Medulla oblongata (tissue), 1 donor: Measurements from ENCODE around the gene LRRC32.

Experiments used
- DNase-seq: peaks from one replicate; pipeline ENCODE4 v3.0.0-alpha.2; 2015; ENCODE audit errors: extremely low spot score

The LRRC32 gene, protein sequence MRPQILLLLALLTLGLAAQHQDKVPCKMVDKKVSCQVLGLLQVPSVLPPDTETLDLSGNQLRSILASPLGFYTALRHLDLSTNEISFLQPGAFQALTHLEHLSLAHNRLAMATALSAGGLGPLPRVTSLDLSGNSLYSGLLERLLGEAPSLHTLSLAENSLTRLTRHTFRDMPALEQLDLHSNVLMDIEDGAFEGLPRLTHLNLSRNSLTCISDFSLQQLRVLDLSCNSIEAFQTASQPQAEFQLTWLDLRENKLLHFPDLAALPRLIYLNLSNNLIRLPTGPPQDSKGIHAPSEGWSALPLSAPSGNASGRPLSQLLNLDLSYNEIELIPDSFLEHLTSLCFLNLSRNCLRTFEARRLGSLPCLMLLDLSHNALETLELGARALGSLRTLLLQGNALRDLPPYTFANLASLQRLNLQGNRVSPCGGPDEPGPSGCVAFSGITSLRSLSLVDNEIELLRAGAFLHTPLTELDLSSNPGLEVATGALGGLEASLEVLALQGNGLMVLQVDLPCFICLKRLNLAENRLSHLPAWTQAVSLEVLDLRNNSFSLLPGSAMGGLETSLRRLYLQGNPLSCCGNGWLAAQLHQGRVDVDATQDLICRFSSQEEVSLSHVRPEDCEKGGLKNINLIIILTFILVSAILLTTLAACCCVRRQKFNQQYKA

DNA sequence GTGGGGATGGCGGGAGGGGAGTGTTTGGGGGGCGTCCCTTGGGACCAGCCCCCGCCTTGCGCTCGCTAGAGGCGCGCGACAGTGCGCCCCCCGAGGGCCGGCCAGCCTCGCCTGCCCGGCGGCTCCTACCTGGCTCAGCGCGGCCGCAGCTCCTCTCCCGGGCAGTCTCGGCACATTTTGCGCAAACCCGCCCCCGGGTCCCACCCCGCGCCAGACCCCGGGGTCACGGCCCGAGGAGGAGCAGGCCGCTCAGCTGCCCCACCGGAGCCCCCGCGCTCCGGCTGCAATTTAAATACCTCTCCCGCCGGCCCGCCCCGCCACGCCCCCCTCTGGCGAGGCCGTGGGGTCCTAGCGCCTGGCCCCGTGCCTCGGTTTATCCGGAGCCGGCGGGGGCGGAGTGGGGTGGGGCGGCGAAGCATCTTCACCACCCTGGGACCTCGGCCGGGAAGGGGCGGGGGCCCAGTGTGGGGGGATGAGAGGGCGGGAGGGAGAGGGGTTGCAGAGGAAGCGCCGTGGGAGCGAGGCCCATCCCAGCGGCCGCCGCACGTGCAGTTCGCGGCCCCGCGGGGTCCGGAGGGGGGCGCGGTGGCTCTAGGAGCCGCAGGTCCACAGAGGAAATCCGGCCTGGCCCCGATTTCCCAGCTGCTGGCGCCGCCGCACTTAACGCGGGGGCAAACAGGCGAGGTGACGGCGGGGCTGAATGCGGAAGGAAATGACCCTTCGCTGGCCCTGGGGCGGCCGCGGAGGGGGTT is at the start of gene LRRC32:
TSS of gene LRRC32 (minus strand) at position 263 of the 752 bp plus-strand sequence. CDS start 4,793 bp downstream, outside the sequence.
- peak; percentile 15 for DNase-seq

DNA sequence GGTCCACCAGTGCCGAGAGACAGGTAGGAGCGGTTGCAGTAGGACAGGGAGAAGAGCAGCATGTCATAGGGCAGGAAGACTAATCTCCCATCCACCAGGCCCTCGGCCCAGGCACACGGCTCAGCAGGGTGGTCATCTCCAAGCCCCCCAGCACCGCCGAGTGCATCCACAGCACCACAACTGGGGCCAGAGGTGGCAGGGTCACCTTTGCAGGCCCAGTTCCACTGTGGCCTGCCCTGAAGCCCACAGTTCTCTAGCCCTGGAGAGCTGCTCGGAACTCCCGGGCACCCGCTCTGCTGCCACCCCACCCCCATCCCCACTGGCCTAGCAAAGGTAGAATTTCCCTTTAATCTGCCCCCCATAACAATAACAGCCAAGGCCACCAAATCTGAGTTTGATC is 49.1 kb upstream of the LRRC32 start:
- DNase-seq: no peak

DNA sequence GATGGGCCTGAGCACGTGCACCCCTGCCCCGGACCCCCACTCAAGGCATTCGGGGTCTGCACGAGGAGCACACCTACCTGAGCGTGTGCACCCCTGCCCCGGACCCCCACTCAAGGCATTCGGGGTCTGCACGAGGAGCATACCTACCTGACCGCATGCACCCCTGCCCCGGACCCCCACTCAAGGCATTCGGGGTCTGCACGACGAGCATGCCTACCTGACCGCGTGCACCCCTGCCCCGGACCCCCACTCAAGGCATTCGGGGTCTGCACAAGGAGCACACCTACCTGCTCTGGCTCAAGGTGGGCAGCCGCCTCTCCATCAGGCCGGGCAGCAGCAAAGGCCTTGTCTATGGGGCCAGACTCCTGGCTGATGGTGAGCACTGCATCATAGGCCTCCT is 48.7 kb upstream of the LRRC32 start:
- no peak for DNase-seq

DNA sequence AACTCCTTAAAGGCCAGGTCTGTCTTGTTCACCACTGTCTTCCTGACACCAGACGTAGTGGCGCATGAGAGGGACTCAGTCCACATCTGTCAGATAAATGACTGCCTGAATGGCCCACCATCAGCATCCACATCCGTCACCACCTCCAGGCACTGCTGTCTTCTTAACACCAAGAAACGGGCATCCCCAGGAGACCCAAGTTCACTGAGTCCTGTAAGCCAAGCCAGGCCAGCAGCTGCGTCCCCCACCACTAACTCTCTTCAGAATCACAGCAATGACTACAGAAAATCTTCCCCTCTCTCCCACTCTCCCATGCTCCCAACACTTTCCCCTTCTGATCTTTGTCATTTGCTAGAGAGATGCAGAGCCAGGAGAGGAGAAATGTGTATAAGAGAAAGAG is 47.3 kb upstream of the LRRC32 start:
- DNase-seq: no peak

DNA sequence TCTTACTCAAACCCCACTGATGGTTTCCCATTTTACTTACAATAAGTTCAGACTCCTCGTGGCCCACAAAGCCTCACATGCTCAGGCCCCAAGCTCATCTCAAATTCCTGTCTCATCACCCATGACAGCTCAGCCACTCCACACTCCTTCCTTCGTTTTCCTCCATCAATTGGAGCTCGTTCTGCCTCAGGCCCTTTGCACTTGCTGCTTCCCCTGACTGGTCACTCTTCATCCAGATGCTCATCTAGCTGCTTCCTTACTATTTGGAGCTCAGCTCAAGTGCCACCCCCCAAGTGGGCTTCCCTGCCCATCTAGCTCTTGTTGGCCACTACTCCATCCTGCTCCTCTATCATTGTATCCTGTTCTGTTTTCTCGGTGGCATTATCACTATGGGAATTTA is 46.8 kb upstream of the LRRC32 start:
- no peak for DNase-seq

DNA sequence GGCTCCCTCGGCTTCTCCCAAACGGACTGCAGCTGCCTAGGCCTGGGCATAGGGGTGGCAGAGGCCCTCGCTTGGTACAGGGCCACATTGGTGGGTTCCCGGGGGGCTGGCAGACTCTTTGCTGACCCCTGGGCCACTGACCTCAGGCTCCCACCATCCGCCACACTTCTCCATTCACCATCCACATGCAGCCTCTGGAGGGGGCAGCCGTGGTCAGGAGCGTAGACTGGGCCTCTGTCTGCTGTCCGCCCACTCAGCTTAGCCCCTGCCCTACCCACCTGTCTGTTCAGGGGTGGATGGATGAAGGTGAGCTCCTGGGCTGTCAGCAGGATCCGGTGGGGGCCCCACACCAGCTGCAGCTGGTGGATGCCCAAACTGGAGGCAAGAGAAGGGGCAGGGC is 45.7 kb upstream of the LRRC32 start:
- no peak for DNase-seq

DNA sequence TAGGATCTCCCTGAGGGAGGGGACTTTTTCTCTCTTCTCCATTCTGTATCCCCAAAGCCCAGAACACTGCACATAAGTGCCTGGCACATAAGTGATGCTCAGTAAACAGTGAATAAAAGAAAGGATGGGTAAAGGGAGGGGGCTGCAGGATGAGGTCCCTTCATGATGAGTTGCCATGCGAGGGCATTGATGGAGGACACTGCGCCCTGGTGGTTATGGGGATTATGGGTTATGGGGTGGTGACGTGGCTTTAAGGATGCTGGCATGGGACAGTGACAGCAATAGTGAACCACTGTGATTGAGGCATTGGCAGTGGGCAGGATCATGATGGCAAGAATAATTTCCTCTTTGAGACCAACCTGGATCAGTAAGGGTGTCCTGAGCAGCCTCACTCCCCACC is 43.9 kb upstream of the LRRC32 start:
- no peak for DNase-seq

DNA sequence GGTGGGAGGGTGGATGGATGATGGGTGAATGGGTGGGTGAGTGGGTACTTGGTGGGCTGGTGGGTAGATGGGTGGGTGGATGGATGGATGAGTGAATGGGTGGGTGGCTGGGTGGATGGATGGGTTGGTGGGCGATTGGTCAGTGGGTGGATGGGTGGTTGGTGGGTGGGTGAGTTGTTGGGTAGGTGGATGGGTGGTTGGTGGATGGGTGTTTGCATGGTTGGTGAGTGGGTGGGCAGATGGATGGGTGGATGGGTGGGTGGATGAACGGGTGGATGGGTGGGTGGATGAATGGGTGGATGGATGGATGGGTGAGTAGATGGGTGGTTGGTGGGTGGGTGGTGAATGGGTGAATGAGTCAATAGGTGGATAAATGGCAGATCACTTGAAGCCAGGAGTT is 43.0 kb upstream of the LRRC32 start:
- no peak for DNase-seq

DNA sequence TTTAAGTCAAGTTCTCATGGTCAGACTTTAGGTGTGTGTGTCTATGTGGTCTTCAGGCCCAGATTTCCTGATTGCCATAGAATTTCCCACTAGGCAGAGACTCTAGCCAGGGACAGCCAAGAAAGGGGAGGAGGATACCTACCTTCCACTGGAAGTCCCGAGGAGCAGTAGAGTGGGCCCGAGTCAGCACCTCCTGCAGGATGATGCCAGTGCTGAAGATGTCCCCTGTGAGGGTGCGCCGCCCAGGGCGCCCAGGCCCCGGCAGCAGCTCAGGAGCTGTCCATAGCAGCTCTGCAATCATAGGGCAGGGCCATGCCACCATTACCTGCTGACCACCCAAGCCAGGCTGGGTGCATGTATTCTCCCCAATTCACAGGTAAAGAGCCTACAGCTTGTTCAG is 41.6 kb upstream of the LRRC32 start:
- no peak for DNase-seq

DNA sequence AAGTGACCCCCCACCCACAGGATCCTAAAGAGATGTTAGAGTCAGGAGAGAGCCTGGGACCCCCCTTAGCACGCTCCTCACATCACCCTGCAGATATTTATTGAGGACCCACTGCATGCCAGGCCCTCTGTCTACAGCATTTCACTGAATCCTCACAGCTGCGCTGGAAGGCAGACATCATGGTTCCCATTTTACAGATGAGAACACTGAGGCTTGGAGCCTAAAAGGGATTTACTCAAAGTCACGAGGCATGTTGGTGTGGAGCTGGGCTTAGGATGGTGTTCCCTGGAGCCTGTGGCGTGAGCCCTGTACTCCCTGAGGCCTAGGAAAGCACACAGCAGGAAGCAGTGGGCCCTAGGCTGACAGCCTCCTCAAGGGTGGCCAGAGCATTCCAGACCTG is 39.2 kb upstream of the LRRC32 start:
- DNase-seq: no peak

DNA sequence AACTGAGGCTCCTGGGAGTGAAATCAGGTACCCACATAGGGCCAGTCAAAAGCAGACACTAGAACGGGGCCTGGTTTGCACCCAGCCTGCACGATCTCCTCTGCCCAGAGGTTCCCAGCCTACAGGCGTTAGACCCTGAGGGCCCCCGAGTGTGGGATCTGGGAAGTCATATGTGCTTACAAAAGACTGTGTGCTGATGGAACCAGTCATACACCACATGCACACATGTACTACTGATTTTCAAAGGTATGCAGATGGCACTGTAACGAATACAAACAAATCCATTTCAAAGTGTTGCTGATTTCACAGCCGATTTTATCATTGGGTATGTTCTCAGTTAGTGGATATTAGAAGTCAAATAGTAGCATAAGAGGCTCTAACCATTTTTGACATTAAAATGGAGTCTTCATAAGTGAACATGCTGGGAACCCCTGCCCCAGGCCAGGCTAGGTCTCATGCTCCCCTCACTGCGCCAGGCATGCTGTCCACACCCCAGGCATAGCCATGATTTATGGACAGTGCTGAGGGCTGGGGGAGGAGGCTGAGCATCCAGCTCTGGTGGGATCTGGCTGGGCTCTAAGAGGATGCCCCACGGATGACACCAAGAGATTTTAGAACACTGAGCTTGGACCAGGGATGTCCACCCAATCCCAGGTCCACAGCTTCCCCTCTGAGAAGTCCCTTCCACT is 38.6 kb upstream of the LRRC32 start:
- DNase-seq: no peak

DNA sequence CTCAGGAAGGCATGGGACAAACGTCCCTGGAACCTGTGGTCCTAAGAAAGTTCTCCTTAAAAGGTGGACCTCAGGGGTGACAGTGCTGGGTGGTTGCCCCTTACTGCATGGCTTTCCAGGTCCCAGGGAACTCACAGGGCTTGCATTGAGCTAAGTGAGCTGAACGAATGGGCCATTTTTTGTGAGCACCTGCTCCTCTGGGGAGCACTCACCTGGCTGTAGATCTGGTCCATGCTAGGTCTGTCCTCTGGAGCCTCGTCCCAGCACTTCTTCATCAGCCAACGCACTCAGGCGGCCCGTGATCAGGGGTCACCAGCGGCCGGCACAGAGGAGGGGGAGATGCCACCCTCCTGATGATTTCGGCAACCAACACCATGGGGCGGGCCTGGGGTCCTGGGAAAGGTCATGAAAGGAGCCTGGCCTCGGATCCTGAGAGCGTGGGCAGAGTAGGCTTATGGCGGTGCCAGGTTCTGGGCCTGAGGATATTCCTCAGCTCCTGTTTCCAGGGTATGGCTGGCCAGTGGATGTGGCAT is 36.8 kb upstream of the LRRC32 start:
- DNase-seq: no peak

DNA sequence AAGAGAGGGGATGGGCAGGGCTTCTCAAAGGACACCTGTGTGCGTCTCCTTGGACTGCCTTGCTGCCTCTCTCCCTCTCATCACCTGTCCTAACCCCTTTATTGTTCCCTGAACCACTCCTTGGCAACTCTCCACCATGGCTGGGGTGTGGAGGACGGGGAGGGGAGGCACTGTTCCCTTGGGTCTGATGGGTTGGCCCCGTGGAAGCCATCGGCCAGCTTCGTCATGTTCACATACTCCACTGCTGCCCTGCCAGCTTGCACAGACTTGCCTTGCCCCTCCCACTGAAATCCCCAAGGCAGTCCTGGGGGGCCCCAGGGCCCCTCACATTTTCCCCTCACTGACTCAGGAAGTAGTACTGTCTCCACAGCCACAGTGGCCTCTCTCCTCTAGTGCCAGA is 36.1 kb upstream of the LRRC32 start:
- no peak for DNase-seq

DNA sequence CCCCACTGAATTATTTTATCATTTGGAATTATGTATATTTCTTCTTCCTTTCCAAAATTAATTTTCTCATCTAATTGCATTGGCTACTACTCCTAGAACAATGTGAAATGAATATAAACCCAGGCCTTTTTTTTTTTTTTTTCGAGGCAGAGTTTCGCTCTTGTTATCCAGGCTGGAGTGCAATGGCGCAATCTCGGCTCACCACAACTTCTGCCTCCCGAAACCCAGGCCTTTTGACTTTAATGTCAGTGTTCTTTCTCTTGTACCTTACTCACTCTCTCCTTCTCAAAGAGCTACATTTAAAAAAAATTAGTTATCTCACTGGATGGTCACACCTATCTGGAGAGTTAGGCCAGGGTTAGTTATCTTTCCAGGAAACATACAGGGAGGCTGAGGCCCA is 35.3 kb upstream of the LRRC32 start:
- no peak for DNase-seq

DNA sequence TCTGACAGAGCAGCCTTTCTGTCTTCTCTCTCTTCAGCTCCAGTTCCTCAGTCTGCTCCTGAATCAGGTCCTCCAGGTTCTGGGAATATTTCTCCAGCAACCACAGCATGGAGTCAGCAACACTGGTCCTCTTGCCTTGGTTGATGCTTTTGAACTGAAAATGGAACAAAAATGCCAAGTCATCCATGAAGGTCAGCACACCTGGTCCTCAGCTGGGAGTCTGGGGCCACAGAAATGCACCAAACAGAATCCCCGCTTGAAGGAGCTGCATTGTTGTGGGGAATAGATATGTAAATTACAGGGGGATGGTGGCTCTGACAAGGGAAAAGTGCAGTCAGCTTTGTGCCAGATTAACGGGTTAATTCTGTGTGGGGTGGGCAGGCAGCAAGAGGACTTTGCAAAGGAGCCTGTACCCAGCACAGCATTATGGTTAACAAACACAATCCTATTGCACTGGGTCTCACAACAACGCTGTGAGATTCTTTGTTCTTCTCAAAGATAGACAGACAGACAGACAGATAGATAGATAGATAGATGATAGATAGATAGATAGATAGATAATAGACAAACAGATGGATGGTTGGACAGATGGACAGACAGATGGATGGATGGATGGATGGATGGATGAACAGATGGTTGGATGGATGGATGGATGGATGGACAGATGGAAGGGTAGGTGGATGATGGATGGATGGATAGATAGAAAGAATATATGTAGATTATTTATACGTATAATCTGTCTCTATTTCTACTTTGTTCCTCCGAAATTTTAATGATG is 33.8 kb upstream of the LRRC32 start:
- no peak for DNase-seq

DNA sequence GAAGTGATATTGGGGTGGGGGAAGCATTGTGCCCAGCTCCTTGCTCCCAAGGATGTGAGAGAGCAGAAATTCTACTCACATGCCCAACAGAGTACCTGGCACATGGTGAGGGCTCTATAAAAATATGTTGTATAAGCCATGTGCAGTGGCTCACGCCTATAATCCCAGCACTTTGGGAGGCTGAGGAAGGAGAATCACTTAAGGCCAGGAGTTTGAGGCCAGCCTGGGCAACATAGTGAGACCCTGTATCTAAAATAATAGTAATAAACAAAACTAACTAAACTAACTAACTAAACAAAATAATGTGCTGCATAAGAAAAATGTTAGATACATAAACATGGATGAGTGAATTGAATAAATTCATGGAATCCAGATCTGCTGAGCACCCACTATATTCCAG is 33.2 kb upstream of the LRRC32 start:
- DNase-seq: no peak

DNA sequence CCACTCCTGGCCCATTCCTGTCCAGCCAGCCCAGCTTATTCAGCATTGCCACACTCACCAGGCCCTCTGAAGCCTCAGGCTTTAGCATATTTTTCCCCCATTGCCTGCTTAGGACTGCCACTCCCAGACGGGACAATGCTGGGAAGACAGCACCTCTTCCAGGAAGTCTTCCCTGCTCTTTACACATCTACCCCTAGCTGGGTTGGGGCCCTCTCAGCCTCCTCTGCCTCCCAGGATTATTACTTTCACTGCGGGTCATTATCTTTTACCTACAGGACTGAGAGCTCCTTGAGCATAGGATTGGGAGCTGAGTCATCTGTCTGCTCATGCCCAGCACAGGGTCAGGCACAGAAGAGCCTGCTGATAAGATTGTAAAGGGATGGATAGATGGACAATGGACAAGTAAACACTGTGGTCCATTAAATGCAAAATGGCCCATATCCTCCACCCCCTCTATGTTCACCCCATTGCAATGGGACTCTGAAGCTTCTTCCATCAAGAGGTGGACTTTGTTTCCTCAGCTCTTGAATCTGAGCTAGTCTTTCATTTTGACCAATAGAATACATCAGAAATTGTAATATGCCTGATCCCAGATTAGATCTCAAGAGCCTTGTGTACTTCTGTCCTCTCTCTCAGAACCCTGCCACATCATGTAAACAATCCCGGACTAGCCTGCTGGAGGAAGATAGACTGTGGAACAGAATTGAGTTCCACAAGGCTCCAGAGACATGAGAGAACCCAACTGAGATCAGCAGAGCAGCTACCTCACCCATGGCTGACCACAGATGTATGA is 32.0 kb upstream of the LRRC32 start:
- no peak for DNase-seq

DNA sequence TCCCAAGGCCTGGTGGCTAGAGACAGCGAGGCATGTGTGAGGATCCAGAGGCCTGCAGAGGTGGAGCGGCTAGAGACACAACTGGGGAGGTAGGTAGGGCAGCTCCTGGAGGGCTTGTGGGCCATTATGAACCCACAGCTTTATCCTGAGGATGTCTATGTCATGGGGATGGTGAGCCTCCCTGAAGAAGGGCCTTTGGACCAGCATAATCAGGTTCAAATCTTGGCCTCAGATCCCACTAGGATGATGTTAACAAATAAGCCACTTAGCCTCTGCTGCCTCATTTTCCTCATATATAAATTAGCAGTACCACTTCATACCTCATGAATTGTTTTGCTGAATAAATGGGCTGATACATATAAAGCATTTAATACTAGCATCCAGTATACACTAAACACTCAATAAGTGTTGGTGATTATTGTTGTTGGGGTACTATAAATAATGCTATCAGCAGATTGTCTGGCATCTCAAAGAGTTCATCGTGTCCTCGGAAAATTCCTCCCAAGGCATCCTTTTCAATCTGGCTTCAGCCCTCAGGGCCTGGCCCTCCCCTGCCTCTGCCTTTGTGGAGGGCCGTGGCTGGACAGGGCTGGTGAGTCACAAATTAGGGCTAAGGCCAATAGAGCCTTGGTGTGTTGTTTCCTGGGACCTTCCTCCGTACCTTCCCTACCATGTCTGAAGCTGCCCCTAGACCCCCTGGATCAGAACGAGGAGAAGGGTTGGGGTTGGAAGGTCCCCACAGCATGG is 30.9 kb upstream of the LRRC32 start:
- no peak for DNase-seq
